Measurements from ENCODE around the gene LOXL1. TPM values are rescaled to one million over a fixed set of nuclear protein-coding genes. Genes with fewer than 3 reads are reported as not detected.

LOXL1 gene
- total RNA-seq, 1 experiment from 2014 or later: 20.0 TPM

DNA sequence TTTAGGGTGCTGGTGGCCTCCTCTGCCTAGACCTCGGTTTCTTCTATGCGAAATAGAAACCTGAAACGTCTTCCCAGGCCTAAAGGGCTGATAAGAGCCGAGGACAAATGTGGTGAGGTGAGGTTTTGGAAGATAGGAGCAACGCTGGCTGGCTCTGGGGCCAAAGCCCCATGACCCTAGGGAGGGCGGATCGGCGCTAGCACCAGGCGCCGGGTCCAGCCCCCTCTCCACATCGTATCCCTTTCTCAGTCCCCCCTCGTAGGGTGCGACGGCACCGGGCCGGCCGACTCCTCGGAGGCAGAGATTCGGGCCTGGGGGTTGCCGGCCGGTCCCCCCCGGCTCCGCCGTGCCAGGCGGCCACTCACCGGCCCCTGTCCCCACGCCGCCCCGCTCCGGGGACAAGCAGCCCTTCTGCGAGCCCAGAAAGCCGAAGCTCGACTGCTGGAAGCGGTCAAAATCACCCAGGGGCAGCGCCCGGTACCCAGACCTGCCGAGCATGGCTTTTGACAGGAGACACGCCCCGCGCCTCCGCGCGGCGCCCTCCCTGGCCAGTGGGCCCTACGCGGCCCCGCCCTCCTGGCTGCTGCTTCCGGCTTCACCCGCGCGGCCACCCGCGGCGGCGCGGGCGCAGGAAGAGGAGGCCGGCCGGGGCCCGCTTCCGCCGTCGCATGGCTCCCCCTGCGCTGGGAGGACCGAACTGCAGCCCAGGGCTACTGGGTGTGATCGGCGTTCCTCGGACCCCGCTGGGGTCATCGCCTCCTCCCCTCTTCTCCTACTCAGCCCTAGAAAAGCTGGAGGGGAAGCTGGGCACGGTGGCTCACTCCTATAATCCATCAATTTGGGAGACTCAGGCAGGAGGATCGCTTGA is 65.7 kb downstream of the LOXL1 start, which contains the start of gene STOML1:
Gene STOML1 (minus strand): TSS at position 570 of the 868 bp plus-strand sequence. CDS start 72 bp downstream, at position 498.
- DNase-seq (ENCODE audit: low spot score): peak; percentile 95

DNA sequence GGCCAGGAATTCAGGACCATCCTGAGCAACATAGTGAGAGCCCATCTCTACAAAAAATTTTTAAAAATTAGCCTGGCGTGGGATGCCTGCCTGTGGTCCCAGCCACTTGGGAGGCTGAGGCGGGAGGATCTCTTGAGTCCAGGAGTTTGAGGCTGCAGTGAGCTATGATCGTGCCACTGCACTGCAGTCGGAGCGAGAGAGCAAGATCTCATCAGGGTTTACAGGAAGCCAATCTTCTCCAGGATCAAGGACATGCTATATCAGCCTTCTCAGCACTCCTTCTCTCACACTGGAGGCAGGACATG is 66.3 kb downstream of the LOXL1 start:
- DNase-seq (ENCODE audit: low spot score): no peak

DNA sequence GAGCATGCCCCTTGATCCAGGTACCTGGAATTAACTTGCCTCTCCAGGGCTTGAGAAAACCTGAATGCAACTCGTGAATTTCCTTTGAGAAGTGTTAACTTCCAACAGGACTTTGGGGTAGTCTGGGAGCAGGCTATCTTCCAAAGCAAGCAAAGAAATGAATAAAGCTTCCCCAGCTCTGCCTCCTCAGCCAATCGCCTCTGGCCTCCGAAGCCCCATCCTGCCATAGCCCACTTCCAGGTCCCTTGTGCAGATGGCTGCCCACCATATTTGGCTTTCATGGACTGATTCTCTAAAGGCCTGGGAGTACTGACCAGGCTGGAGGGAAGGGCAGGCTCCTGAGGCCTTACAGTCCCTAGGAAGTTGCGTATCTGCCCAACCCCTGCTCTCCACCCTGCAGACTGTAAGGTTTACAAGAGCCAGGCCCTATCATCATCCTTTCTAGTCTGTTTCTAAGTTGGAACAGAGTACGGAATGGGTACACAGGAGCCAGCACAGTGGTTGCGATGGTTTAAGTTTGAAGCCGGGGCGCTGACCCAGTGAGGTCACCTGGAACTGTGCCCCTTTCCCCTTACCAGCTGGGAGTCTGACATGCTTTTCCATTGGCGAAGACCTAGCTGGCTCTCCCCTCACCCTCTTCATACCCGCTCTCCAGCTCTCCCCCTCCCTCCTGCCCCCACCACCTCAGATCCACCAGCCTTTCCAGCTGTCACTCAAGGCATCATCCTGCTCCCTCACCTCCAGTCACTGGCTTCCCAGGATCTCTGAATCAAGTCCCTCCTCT is 67.1 kb downstream of the LOXL1 start:
- DNase-seq (ENCODE audit: low spot score): no peak

- DNase-seq (ENCODE audit: low spot score): peak; percentile 96
Observed at GRCh38 chr15:73994413-73994883, 68.2 kb downstream of the LOXL1 start, which contains the start of gene PML. TSS of gene PML (plus strand) at chr15:73994716. CDS start at chr15:73994813, 97 bp downstream.

DNA sequence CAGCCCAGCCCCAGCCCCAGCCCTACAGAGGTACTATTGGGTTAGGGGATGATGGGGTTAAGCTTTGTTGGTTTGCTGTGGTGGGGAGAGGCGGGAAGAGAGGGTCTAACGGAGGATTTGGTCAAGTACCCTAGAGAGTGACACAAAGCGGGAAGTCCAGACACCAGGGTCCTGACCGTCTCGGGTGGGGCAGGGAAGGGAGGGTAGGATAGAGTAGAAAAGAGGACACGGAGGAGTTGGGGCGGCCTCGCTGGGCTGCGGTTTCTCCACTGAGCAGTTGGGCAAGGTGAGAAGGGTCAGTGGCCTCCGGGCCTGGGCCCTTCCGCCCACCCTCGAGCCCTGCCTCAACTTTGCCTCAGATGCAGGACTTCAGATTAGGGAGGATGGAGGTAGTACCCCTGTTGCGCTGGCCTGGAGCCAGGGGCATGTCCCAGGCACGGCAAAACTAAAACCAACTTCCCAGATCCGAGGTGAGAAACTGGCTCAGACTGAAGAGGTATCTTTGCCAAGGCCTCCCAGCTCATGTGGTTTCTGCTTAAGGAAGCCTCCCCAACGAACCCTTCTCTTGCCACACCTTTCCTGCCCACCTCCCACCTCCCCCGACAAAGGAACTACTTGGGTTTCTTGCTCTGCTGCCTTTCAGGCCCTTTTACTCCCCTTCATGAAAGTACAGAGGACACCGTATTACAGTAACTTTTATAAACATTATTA is 68.8 kb downstream of the LOXL1 start:
- peak; percentile 29 for DNase-seq (ENCODE audit: low spot score)

DNA sequence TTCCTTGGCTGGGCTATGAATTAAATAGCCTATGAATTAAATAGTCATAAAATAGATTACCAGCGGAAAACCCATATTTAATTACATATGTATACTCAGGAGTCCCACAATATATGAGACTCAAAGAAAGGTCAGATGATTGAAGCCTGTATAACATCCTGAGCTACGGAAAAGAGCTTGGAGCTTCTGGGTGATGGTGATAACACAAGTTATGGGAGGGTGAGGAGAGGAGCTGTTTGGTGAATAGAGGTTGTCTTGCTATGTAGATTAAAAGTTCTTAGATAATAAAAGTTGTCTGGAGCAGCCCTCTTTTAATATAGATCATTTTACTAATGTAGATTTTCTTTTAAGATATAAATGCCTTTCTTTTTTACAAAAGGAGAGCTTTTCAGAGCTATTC is 70.0 kb downstream of the LOXL1 start:
- no peak for DNase-seq (ENCODE audit: low spot score)

DNA sequence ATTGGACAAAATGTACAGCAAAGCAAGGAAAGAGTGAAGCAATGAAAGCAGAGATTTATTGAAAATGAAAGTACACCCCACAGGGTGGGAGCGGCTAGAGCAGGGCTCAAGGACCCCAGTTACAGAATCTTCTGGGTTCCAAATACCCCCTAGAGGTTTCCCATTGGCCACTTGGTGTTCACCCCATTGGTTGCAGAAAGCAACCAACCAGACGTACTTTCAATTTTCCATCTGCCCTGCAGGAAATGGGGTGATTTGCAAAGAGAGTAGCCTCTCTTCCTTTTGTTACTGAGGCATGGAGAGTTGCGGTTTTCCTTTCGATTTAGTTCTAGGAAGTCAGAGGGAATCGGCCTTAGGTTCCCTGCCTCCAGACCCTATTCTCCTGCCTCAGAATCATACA is 70.7 kb downstream of the LOXL1 start:
- DNase-seq (ENCODE audit: low spot score): no peak

GRCh38 chr15:73997986-73998385 is 71.7 kb downstream of the LOXL1 start:
- DNase-seq (ENCODE audit: low spot score): no peak

Other genes with a start within 250 kb of the LOXL1 start
- gene CD276, start 242.1 kb upstream of the LOXL1 start, total RNA-seq (2014; rRNA removed; shearing (Covaris generic)): 70.6 and 84.1 TPM in 2 replicates
- gene INSYN1, start 173.1 kb upstream of the LOXL1 start, total RNA-seq (2014; rRNA removed; shearing (Covaris generic)): not detected in 2 replicates
- not detected in 2 replicates for gene TBC1D21, start 52.9 kb upstream of the LOXL1 start, total RNA-seq (2014; rRNA removed; shearing (Covaris generic))
- 13.3 and 23.5 TPM in 2 replicates for gene STOML1, start 65.8 kb downstream of the LOXL1 start, total RNA-seq (2014; rRNA removed; shearing (Covaris generic))
- 36.9 and 47.2 TPM in 2 replicates for gene PML, start 68.3 kb downstream of the LOXL1 start, total RNA-seq (2014; rRNA removed; shearing (Covaris generic))
- not detected in 2 replicates for gene GOLGA6A, start 156.1 kb downstream of the LOXL1 start, total RNA-seq (2014; rRNA removed; shearing (Covaris generic))
- gene ISLR2, start 204.1 kb downstream of the LOXL1 start, total RNA-seq (2014; rRNA removed; shearing (Covaris generic)): not detected in 2 replicates
- gene ISLR, start 247.2 kb downstream of the LOXL1 start, total RNA-seq (2014; rRNA removed; shearing (Covaris generic)): not detected in 2 replicates

Data from HT-29 (cell line).